Activated CD4-positive, alpha-beta T cell treated with anti-CD3 and anti-CD28 coated beads for 1 hour (primary cell): ENCODE measurements around the gene LRRC28.

ENCODE experiments used
- DNase-seq: peaks from one replicate; pipeline ENCODE4 v3.0.0-alpha.2; 2020

The LRRC28 gene

DNA sequence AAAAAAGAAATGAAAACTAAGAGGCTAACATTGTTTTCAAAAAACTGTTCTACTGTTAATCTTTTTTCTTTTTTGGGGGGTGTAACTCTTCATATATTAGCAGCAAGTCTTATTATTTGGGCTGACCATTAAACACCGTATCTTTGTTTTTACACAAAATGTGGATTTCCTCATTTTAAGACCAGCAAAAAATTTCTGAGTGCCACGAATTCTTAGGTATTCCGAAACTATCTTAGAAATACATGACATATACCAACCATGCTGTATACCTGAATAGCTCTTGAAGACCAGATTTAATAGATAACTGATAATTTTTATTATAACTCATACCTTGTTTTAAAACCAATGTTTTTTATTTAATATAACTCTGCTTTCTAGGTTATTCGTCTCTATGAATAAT, 1.3 kb upstream of the LRRC28 start:
- no peak for DNase-seq

DNA sequence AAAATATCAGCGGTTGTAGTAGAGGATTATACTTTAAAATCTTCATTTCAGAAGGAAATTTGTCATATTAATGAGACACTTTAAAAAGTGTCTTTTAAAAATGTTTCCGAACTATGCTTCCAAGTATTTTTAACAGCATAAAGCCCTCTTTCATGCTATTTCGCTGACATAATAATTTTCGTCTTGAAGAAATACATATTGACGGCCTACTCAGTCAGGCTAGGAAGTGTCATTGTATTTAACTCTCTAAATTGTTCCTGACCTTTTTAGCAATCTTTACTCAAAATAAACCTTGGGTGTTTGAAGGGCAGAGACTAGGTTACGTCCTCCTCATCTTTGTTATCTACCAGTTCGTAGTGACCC, 806 bp upstream of the LRRC28 start:
- no peak for DNase-seq

DNA sequence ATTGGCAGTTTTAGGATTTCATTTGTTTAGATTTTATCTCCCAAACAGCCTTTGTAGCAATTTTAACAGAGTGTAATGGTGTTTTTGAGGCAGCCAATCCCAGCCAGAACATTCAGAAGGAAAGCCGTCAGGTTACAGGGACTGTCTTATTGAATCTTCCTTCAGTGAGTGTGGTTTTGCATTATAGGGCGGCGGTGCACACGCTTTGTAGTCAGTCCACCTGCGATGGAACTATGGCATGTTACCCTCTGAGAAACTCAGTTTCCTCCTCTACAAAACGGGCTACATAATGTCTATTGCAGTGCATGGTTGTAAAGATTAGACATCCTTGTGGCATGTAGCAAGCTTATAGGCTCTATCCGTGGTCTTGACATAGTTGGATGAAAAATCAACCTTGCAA, 1.0 kb downstream of the LRRC28 start:
- DNase-seq: no peak

DNA sequence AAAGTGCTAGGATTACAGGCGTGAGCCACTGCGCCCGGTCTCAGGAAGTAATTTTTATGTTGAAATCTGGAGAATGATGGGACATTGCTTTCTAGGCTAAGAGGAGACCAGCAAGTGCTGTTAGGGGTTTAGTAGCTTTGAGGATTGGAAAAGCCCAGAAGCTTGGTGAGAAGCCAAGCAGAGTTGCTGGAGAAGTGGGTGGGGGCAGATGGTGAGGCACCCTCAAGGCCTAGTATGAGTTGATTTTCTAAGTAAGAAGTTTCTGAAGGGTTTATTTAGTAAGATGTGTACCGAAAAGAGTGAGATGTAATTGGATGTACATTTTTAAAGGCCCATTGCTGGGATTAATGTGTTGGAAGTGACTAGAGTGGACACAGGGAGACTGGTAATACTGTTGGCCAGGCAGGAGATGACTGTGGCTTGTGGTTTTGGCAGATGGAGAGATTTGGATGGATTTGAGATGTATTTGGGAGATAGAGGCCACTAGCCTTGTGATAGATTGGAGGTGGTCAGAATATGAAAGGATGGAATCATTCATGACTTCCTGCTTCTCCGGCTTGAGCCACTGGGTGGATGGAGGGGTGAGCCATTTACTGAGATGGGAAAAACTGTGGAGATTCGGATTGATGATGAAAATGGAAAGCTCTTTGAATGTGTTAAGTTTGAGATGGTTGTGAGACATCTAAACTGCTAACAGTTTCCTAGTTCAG, 2.3 kb downstream of the LRRC28 start:
- DNase-seq: no peak

DNA sequence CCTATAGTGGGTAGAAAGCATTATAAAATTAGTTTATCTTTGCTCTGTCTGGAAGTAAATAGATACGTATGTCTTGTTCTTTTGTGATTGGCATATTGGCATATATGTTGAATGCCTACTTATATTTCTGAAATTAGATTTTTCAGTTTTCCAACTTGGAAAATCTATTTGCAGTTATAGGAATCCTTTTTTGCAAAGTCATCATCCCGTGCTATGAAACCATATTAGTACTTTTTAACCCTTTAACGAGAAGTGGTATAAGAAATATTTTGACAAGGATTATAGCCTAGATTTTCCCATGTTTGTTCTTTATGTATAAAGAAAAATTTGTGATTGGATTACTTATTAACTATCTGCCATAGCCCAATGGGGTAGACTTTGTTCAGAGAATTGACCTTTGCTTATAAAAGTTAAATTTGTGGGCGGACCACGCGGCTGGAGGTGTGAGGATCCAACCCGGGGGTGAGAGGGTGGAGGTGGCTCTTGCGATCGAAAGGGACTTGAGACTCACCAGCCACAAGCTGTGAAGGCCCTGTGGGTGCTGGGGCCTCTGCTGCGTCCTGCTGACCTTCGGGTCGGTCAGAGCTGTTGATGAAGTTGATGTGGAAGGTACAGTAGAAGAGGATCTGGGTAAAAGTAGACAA, 5.9 kb downstream of the LRRC28 start:
- no peak for DNase-seq

DNA sequence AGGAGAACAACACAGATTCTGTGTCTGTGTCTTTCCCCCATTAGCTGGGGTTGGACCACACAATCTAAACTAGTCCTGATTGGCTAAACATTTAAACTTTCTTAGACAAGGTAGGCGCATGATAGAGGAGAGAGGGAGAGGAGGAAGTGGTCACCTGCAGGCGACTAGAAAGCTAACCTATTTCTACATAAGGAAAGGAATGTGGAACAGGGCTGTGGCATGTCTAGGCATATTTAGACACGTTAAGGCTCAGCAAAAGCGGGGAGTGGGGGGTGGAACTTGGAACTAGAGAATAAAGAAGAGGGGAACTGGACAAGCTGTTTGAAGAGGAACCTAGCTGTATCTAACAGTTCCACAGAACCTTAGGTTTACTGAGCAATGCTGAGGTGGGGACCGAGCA, 12.8 kb downstream of the LRRC28 start:
- no peak for DNase-seq

DNA sequence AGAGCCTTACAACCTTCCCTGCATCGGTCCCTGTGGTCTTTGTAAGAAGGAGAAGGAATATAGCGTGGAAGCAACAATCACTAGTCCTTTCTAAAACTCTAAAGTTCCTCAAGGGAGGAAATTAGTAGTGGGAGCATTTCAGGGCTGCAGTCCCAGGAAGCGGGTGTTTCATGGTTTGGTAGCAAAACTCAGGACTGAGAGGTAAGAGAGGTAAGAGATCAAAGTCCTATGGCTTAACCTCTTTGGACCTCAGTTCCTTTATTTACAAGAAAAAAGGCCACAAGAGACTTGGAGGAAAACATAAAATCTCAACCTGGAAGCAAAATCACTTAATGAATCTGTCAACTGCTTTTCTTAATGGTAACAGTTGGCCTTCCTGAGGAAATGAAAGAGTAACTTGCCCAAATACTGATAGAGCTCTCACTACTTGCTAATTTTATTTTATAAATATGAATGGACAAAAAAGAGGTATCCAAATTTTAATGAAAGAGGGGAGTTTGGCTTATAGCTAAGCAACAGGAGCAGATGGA, 14.3 kb downstream of the LRRC28 start:
- DNase-seq: no peak

DNA sequence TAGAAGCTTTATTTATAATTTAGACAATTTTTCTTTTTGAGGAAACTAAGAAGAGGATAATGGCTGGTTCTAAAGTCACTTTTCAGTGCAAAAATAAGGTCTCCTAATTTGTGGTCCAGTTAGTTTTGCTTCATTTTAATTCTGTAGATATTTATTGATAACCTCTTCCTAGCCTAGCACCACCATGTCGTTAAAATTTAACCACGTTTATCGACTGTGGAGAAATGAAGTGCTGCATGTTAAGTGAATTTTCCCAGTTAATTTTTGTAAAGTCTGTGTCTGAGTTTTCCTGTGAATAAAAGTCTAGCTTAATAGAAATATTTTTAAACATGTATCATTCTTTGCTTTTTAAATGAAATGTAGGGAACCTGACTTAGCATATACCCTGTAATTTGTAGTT, 16.7 kb downstream of the LRRC28 start:
- DNase-seq: no peak

DNA sequence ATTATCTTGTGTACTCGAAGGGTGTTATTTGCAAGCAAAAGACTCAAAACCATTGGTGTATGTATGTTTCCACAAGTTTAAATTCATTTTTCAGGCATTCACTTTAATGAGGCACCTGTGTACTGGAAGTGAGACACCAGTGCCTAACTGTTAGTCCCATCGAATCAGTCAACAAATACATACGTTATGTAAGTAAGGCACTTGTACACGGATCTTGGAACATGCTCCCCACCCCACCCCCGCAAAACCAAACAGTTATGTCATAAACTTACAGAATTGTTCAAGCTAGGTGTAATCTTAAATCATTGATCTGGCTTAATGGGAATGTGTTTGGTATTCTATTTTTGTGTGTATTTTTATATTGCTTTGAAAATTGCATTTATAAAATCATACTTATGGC, 17.1 kb downstream of the LRRC28 start:
- no peak for DNase-seq

DNA sequence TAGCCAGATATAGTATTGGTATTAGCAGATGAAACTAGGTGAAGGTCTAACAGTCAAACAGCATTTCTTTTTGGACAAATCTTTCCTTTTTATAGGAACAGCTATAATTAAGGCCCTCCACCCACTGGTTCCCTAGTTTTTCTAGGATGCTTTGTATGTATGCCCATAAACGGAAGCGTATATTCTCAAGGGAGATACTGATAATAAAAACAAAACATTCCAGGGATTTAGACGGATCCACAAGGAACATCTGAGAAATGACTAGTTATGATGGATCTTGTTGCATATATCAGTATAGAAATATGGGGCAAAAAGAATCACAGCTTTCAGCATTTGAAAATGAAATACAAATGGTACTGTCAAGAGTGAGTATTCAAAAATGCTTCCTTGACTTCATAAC, 22.5 kb downstream of the LRRC28 start:
- no peak for DNase-seq

DNA sequence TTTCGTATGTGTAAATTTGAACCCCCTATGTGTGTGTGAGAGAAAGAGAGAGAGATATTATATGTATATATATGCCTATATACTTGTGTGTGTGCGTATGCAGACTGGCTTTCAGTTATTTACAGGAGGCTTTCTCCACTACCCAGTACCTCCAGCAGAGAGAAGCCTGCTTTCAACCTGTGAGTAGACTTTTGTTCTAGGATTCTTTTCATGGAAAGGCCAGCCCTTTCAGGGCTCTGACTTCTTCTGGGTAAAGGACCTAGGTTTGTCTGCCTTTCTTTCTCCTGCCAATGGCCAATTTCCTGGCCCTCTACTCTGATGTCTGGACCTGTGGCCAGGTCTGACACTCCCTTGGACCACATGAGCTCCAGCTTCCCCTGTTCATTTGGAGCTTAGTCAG, 23.8 kb downstream of the LRRC28 start:
- no peak for DNase-seq

DNA sequence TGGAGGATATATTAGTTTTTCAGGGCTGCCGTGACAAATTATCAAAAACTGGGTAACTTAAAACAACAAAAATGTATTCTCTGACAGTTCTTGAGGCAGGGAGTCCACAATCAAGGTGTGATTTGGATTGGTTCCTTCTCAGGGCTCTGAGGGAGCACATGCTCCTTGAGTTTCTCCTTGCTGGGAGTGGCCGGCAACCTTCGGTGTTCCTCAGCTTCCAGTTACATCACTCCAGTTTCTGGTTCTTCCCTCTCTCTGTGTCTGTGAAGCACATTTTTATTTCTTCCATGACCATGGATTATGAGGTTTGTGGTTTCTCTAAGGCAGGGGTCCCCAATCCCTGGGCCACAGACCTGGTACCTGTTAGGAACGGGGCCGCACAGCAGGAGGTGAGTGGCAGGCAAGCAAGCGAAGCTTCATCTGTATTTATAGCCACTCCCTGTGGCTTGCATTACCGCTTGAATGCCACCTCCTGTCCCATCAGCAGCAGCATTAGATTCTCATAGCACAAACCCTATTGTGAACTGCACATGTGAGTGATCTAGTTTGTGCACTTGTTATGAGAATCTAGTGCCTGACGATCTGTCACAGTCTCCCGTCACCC, 24.3 kb downstream of the LRRC28 start:
- no peak for DNase-seq

DNA sequence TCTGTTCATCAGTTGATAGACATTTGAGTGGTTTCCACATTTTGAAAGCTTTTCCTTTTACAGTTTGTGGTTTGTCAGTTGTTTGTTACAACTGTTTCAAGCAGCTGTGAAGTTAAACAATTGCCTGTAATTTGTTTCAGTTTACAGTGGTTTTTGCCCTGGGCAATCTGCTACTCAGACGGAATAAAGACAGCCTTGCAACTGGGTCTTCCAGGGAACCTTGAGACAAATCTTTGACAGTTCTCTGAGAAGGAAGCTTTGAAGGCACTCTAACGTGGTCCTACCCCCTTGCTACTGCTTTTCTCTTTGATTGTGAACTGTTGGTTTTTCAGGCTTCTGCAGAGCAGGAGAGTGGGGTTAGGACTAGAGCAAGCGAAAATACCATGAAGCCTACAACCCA, 28.0 kb downstream of the LRRC28 start:
- no peak for DNase-seq

DNA sequence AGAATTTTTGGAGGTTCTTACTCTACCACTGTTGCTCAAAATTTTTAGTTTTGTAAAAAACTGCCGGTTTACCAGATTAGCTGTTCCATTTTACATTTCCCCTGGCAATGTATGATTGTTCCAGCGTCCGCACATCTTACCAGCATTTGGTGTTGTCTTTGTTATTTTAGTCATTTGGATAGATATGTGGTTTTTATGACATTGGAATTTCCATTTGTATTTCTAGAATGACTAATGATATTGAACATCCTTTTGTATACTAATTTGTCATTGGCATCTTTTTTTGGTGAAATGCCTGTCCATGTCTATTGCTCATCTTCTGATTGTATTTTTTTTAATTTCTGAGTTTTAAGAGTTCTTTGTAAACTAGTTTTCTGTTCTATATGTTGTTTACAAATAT, 28.5 kb downstream of the LRRC28 start:
- no peak for DNase-seq

DNA sequence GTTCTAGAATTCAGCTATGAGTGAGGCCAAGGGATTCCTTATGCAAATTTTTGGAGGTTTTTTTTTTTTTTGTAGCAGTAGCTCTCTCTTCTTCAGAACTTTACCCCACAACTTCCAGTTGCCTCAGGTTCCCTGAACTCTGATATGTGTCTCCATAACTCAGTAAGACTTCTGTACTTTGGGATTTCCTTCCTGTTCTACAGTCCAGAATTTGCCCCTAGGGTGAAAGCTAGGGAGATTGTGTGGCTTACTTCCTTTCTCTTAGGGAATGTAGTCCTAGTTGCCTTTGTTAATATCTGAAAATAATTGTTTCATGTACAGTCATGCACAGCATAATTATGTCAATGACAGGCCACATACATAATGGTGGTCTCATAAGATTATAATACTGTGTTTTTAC, 30.8 kb downstream of the LRRC28 start:
- no peak for DNase-seq

DNA sequence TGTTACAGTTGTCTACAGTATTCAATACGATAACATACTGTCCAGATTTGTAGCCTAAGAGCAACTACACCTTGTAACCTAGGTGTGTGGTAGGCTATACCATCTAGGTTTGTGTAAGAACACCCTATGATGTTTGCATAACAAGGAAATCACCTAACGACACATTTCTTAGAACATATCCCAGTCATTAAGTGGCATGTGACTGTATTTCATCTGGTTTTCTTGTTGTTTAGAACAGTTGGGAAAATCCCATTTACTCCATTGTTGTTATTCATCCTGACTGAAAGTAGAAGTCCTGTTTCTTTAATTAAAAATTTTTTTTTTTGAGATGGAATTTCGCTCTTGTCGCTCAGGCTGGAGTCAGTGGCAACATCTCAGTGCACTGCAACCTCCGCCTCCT, 31.3 kb downstream of the LRRC28 start:
- no peak for DNase-seq

DNA sequence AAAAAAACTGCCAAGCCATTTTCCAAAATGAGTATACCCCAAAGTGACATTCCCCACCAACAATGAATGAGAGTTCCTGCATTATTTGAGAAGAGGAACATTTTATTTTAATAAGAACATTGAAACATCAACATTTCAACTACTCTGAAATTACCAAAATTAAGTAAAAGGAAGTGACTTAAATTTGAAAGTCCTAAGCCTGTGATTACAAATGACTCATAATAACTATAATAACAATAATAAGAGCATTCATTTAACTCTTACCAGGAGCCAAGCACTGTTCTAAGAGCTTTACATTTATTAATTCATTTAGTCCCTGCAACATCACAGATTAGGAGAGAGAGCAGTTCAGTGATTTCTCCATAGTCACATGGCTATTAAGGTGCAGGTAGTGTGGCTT, 32.4 kb downstream of the LRRC28 start:
- DNase-seq: no peak

DNA sequence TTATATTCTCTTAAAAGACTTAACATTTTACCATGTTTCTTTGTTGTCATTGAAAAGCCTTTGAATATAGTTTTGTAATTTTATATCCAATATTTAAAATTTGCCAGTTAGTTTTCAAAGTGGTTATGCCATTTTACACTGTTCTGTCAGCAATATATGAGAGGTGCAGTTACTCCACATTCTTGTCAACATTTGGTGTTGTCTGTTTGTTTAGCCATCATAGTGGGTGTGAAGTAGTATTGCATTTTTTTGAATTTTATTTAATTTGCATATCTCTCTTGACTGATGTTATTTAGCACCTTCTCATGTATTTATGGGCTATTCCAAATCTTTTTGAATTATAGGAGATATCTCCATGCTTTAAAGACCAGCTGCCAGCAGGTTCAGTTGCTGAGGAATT, 40.4 kb downstream of the LRRC28 start:
- DNase-seq: no peak

DNA sequence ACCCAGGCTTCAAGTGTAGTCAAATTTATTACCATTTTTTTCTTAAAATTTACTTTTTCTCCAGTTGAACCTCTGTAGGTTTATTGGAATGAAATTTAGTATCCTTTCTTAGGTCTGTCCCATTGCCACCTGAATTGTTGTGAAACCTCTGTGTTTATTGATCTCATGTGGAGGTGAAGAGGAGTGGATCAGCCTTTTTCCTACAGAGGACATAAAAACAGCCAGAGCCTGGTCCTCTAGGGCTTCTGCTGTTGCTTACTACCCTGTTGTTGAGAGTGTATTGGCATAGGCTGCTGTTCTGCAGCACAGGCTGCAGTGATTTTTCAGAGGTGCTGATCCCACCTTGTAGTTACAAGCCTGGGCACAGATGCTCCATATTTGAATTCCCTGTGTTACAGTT, 44.6 kb downstream of the LRRC28 start:
- no peak for DNase-seq

DNA sequence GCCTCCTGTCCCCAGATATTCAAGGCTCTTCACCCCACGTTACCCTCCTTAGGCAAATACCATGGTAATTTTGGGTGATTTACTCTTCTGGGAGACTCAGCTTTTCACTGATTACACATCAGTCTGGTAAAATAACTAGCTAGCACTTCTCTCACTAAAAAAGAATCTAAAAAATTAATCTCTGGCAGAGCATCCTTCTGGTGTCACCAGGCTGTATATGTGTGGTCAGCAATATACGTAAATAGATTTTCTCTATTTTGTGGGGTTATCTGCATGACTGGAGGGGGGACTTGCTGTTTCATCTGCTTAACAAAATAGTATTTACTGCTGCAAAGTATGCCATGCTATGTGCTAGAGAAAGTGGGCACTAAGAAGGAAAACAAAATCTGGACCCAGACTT, 45.1 kb downstream of the LRRC28 start:
- no peak for DNase-seq

DNA sequence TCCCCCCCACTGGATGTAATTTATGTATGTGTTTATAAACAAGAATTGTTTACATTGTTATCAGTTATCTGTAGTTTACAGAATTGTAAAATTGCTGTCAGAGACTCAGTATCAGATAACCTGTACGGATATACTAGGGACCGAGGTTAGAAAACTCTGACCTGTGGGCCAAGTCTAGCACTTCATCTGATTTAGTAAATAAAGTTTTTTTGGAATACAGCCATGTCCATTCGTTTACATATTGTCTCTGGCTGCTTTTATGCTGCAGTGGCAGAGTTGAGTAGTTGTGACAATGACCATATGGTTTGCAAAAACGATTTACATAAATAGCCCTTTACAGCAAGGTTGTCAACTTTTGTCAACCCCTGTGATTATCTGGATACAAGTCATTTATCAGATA, 52.6 kb downstream of the LRRC28 start:
- DNase-seq: no peak

DNA sequence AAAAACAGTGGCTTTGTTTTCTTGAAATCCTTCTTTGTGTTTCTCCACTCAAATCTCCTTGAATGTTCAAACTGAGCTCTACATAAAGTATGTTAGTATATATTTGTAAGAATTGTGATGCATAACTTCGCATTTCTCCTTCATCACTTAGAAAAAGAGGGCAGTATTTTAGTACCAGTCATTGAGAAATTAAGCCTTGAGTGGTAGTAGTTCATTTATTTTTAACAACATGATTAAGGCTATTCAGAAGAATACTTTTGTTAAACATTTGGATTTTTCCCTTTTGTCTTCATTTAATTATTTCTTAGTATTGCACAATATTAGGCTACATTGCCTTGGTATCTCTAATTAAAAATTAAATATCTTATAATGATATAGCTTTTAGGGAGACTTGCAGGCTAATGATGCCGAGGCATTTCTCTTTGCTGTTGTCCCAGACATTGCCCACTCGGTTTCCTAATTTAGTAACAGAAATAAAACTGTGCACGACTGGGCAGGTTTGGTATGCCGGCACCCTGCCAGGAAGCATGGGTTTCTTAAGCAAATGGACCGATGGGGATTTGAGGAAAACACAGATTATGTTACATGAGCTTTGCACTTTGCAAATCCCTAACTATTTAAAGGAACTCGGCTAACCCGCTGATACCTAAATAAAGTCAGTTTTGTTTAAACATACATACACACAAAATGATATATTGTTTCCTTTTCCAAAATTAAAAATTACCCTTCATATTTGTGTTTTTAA, 54.7 kb downstream of the LRRC28 start:
- DNase-seq: no peak

DNA sequence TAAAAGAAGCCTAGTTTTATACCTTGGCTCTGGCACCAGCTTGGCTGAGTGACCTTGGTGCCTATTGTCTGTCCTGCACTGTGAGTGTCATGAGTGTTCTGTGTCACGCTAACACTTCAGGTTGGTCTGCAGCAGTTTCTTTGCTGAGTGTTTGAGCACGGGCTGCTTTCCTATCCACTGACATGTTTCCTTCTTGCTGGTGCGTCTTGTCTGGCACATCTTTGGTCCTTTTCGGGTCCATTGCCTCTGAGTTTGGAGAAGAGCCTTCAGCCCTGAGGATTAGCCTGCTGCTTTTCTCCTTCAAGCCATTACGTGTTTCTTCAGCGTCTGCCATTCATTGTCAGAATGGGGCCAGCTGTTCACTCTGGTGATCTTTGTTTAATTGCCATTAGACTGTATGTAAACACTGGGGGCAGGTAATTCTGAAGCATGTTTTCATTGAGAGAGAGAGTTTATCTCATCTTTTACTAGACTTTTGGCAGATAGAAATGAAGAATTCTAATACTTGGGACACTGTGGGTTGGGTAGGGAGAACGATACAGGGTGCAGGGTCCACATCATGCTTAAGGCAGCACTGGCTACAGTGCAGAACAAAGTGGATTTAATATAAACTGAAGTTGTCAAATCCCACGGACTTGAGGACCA, 55.5 kb downstream of the LRRC28 start:
- DNase-seq: no peak
